Measurements from ENCODE around the gene NHP2. TPM values are rescaled to one million over a fixed set of nuclear protein-coding genes. Genes with fewer than 3 reads are reported as not detected.

The NHP2 gene
- polyA plus RNA-seq, 3 donors: 68.9 to 139 (median 108) TPM

DNA sequence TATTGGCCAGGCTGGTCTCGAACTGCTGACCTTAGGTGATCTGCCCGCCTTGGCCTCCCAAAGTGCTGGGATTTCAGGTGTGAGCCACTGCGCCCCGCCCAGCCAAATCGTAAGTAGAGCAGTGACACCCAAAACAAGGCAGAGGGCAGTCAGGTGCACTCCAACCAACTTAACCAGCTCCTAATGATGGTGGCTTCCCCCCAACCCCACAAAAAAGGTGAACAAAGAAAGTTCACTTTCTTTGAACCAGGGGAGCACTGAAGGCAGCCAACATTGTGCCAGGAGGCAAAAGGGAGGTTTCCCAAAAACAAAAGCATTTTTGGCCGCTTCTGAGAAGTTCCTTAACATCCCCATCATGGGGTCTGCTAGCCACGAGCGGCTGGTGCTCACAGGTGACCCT is 23.9 kb upstream of the NHP2 start:
- Histone ChIP-seq H3K27ac (ENCODE audit: low read depth in 1 of 2, low read length in 2 of 2) (no peak overlapping the region), H3K4me3 (replicated peaks in 1 of 3; ENCODE audit: low read depth in 2 of 3, low read length in 3 of 3) (no peak overlapping the region), H3K4me2 (replicated peaks; ENCODE audit: extremely low read depth, low read length, poor library complexity, severe bottlenecking) (no peak overlapping the region), H2AFZ (ENCODE audit: insufficient read depth, low read depth, low read length, poor library complexity, severe bottlenecking) (no peak overlapping the region), H3K9me3 (replicated peaks in 1 of 2; ENCODE audit: control insufficient read depth in 1 of 2, insufficient read depth in 1 of 2, low read length in 2 of 2) (no peaks in the 10 kb centered on the region), H3K27me3 (ENCODE audit: control insufficient read depth in 2 of 2, insufficient read depth in 2 of 2, low read length in 2 of 2) (no peaks in the 10 kb centered on the region), H4K20me1 (ENCODE audit: insufficient read depth, low read length) (no peaks in the 10 kb centered on the region), H3K9ac (ENCODE audit: insufficient read depth, low read length, poor library complexity, severe bottlenecking) (no peak overlapping the region), H3K36me3 (replicated peaks in 1 of 2; ENCODE audit: control insufficient read depth in 1 of 2, insufficient read depth in 2 of 2, low read length in 2 of 2) (no peaks in the 10 kb centered on the region), H3K4me1 (ENCODE audit: control insufficient read depth in 1 of 2, insufficient read depth in 2 of 2, low read length in 2 of 2) (peaks cover 12% of the 10 kb centered on the region in 2 donors), H3K79me2 (ENCODE audit: insufficient read depth, low read length) (no peaks in the 10 kb centered on the region)
- WGBS (ENCODE audit: insufficient coverage): 91% methylated on average over 7 of the region's 8 CpGs
- H3K27me3 Mint-ChIP-seq (ENCODE audit: low read depth in 3 of 3): peaks cover 0 to 3% (median 0%) of the 10 kb centered on the region in 3 donors
- DNase-seq: no peak
- TF ChIP-seq, protein P1, sequence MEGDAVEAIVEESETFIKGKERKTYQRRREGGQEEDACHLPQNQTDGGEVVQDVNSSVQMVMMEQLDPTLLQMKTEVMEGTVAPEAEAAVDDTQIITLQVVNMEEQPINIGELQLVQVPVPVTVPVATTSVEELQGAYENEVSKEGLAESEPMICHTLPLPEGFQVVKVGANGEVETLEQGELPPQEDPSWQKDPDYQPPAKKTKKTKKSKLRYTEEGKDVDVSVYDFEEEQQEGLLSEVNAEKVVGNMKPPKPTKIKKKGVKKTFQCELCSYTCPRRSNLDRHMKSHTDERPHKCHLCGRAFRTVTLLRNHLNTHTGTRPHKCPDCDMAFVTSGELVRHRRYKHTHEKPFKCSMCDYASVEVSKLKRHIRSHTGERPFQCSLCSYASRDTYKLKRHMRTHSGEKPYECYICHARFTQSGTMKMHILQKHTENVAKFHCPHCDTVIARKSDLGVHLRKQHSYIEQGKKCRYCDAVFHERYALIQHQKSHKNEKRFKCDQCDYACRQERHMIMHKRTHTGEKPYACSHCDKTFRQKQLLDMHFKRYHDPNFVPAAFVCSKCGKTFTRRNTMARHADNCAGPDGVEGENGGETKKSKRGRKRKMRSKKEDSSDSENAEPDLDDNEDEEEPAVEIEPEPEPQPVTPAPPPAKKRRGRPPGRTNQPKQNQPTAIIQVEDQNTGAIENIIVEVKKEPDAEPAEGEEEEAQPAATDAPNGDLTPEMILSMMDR (IDR thresholded peaks at IDR 0.05): no peak
- intact Hi-C loops (cut with micrococcal nuclease): no loop called here
- H3K4me3 Mint-ChIP-seq: no peak overlapping the region
- no peak overlapping the region for H3K27ac Mint-ChIP-seq
- peaks cover 0 to 5% (median 1%) of the 10 kb centered on the region in 7 donors for H3K9me3 Mint-ChIP-seq
- H3K4me1 Mint-ChIP-seq: peaks cover 14% of the 10 kb centered on the region
- H3K36me3 Mint-ChIP-seq: no peaks in the 10 kb centered on the region

DNA sequence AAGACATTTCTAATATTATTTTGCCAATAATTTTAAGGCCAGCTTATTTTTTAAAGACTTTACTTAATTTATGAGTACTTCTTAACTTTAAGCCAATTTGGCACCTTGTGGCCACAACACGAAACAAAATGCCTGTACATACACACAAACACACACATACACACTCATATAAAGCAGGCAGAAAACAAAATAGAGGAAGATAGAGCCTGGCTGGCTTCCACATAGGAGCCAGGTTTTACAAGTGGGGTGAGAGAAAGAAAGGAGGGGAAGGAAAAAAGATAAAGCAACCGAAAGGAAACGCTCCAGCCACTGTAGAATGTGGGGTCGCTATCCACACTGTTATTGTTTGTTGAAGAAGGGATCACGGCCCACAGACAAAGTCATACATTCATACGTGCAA is 23.1 kb upstream of the NHP2 start:
- peaks cover 0 to 5% (median 1%) of the 10 kb centered on the region in 7 donors for H3K9me3 Mint-ChIP-seq

More for the DNA sequence above, 23.1 kb upstream of the NHP2 start:
- Mint-ChIP-seq H3K4me1 (peaks cover 6% of the 10 kb centered on the region), H3K27me3 (ENCODE audit: low read depth in 3 of 3) (peaks cover 0 to 3% (median 0%) of the 10 kb centered on the region in 3 donors), H3K36me3 (no peaks in the 10 kb centered on the region), H3K27ac (no peak overlapping the region), H3K4me3 (no peak overlapping the region)
- Histone ChIP-seq H3K27ac (ENCODE audit: low read depth in 1 of 2, low read length in 2 of 2) (no peak overlapping the region), H3K79me2 (ENCODE audit: insufficient read depth, low read length) (no peaks in the 10 kb centered on the region), H3K9ac (ENCODE audit: insufficient read depth, low read length, poor library complexity, severe bottlenecking) (no peak overlapping the region), H2AFZ (ENCODE audit: insufficient read depth, low read depth, low read length, poor library complexity, severe bottlenecking) (no peak overlapping the region), H4K20me1 (ENCODE audit: insufficient read depth, low read length) (no peaks in the 10 kb centered on the region), H3K4me2 (replicated peaks; ENCODE audit: extremely low read depth, low read length, poor library complexity, severe bottlenecking) (no peak overlapping the region), H3K27me3 (ENCODE audit: control insufficient read depth in 2 of 2, insufficient read depth in 2 of 2, low read length in 2 of 2) (no peaks in the 10 kb centered on the region), H3K4me1 (ENCODE audit: control insufficient read depth in 1 of 2, insufficient read depth in 2 of 2, low read length in 2 of 2) (peaks cover 4% of the 10 kb centered on the region in 2 donors), H3K9me3 (replicated peaks in 1 of 2; ENCODE audit: control insufficient read depth in 1 of 2, insufficient read depth in 1 of 2, low read length in 2 of 2) (no peaks in the 10 kb centered on the region), H3K36me3 (replicated peaks in 1 of 2; ENCODE audit: control insufficient read depth in 1 of 2, insufficient read depth in 2 of 2, low read length in 2 of 2) (no peaks in the 10 kb centered on the region), H3K4me3 (replicated peaks in 1 of 3; ENCODE audit: low read depth in 2 of 3, low read length in 3 of 3) (no peak overlapping the region)
- intact Hi-C loops (cut with micrococcal nuclease): no loop called here
- no CpG with 5 or more reads among the region's 6 CpGs for WGBS (ENCODE audit: insufficient coverage)
- DNase-seq: no peak
- TF ChIP-seq, protein P1 (IDR thresholded peaks at IDR 0.05): no peak

Data from CD14-positive monocyte (primary cell).